ENCODE data around the gene ATP8B1.

The ATP8B1 gene

DNA sequence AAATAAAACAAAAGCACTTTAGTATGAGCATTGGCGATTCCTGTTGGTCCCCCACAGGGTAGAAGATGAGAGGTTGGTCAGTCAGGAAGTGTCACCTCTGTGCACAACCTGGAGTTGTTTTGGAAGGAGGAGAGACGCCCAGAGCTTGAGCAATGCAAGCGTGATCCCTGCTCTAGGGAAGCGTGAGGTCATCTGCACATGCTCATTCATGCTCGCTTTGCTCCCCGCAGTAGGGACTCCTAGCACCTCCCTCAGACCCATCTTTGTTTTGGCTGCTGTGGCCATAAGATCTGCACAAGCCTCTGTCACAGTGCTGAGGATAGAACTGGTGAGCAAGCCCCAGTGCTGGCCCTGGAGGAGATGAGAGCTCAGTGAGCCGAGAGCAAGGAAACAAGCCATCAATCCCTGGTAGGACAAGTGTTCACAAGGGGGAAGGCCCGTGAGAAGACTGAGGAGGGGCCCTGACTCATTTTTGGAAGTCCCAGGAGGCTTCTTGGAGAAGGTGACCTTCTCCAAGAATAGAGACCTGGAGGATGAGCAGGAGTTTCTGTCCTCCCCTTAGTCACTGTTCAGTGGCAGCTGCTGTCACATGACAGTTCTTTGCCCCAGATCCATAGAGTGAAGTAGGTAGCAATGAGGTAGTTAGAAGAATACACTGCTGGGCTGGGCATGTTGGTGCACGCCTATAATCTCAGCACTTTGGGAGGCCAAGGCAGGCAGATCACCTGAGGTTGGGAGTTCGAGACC is 13.3 kb upstream of the ATP8B1 start:
- DNase-seq, result no peak

DNA sequence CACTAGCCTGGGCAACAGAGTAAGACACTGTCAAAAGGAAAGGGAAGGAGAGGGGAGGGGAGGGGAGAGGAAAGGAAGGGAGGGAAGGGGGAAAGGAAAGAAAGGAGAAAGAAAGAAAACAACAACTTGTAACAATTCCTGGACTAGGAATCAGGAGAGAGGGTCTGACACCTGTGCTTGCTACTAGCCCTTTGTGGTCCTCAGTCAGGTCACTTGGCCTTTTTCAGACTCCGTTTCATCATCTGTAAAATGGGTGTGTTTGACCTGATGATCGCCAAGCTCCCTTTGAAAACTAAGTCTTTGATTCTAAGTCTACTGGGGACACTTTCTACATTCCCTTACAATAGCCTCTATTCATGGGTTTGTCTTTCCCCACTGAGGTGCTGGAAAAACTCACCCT is 11.4 kb upstream of the ATP8B1 start:
- DNase-seq, result no peak

DNA sequence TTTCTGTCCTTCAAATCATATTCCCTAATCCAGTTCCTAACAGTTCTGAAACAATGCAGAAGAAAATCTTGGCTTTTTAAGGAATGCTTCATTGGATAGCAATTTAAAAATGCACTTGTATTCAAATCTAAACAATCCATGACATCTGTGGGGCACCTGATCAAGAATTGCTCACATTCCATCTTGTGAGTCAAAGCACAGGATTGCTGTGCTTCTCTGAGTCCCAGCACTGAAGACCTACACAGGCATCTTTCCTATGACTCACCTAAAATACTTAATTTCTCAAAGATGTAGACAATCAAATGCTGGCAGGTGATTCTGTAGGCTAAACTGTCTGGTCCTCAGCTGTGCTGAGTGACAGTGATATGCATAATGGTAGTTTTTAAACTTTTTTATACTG is 10.1 kb upstream of the ATP8B1 start:
- DNase-seq, result no peak

DNA sequence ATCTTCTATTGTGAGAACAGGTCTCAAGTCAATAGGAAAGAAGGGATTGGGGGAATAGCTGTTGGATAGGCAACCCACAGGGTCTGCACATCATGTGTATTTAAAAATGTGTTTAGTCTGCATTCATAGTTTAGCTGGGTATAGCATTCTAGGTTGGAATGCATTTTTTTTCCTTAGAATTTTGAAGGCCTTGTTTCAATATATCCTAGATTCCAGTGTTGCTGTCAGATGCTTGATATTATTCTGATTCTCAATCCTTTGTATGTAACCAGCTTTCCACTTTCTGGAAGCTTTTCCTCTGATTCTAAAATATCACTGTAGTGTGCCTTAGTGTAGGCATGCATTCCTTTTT is 9.0 kb upstream of the ATP8B1 start:
- DNase-seq, result no peak

DNA sequence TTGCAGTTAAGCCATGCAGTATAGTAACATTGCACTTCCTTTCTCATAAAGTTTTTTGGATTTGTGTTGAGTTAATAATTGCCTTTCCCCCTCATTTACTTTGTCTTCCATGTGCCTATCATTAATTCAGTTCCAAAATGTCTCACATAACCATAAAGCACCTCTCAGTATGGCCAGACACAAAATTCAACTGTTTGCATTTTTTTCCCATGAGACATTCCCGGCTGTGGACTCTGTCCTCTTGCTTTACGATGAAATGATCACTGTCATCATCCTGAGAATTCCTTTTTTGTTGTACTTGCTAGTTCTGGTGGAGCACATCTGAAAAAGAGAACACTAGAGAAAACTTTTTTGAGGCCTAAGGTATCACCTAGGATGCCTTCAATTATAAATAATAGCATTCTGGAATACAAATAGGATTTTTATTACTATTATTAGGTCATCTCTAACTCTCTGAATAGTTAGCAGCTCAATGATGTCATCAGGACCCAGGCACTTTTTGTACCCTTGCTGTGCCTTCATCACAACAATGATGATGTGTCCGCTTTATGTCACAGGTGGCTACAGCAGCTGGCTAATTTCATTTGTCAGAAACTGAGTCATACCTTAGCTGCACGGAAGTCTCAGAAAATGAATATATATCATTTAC is 8.5 kb upstream of the ATP8B1 start:
- DNase-seq, result no peak

DNA sequence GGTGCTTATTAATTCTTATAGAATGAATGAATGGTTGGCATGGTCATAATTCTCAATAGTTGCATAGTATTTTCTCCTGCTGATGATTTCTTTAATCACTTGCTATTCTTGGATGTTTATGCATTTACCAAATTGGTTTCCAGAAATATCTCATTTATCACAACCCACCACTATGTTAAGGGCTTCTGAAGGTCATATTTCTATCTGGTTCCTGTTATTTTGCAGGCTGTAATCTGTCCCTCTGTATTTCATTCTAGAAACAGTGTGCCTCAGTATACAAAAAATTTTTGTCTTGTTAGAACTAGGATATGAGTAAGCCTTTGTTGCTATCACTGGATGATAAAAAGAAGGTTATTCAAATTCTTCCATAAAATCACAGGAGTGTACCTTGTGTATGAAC is 6.1 kb upstream of the ATP8B1 start:
- DNase-seq, result no peak

DNA sequence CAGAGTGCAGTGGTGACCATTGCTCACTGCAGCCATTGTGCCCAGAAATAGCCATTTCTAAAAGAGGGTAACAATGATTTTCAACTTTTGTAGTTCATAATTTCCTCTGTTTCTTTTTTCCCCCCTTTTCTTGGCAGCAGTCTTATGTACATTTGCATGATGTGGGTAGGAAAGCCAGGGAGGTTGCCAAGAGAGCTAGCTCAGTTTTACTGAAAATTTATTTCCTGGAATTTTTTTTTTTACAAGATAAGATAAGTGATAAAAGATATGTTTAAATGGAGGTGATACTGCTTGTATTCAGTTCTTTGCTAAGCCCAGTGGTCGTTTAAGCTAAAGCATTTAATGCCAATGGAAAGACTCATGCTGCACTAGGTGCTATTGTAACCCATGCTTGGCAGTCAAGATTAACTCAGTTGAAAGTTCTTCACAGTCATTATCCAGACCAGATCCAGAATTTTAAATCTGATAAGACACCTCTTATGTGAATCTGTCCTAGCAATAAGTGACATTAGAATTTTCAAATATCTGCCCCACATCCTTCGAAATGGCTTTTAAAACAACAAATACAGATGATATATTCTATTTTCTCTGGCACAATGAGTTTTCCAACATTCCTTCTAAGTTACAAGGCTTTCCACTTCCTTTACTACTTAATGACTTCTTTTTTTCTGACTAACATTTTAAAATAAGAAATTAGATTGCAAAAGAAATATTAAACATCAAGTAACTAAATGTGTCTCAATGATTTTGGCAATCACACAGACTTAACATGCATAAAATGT is 4.4 kb upstream of the ATP8B1 start:
- DNase-seq, result no peak

DNA sequence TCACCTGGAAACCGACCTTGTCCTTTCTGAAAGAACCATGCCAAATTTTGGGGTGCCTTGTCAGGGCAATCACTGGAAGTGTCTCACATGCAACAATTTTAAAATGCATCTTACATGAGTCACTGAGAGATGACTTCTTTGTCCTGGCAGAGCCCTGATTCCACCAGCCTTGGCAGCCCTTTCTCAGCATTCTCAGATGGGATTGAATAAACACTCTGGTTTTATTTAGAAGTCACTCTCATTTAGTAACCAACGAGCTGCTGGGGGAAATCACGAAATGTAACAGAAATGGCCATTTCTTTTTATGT is 3.8 kb upstream of the ATP8B1 start:
- DNase-seq, result no peak

DNA sequence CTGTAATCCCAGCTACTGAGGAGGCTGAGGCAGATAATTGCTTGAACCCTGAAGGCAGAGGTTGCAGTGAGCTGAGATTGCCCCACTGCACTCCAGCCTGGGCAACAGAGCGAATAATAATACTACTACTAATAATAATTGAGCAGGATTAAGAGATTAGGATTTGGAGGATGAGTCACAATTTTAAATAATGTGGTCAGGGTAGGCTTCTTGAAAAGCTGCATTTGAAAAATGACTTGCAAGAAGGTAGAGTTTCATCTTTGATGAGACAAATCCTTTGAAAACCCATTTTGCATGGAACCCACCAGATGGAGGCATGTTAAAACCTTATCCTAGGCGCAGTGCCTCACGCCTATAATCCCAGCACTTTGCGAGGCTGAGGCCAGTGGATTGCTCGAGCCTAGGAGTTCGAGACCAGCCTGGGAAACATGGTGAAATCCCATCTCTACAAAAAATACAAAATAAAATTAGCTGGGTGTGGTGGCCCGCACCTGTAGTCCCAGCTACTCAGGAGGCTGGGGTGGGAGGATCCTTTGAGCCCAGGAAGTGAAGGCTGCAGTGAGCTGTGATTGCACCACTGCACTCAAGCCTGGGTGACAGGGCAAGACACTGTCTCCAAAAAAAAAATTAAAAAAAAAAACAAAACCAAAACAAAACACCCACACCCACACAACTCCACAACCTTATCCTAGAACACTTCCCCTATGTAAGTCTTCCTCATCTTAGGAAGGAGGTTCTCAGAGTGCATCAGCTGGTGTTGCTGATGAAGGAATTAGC is 3.3 kb upstream of the ATP8B1 start:
- no peak for DNase-seq

DNA sequence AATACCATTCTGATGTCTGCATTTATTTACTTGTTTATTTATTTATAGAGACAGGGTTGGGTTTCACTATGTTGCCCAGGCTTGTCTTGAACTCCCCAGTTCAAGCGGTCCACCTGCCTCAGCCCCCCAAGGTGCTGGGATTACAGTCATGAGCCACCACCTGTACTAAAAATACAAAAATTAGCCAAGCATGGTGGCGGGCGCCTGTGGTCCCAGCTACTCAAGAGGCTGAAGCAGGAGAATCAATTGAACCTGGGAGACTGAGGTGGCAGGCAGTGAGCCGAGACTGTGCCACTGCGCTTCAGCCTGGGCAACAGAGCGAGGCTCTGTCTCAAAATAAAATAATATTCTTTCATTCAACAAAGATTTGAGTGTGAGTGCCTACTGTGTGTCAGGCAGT is 2.0 kb upstream of the ATP8B1 start:
- no peak for DNase-seq

DNA sequence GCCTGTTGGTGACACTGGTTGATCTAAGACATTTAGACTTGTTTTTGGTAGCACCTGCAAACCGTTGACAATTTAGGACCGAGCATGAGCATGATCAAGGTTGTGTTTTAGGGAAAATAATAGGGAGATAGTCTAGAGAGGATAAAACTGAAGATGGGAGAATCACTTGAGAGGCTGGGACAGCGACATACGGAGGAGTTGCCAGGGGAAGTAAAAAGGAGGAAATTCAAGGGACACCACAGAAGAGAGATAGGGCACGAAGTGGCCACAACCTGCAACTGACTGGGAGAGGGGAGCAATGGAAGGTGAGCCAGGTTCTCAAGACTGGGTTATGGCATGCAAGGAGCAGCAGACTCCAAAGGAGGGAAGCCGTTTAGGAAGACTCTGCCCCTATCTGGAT is 1.4 kb upstream of the ATP8B1 start:
- DNase-seq, result no peak

DNA sequence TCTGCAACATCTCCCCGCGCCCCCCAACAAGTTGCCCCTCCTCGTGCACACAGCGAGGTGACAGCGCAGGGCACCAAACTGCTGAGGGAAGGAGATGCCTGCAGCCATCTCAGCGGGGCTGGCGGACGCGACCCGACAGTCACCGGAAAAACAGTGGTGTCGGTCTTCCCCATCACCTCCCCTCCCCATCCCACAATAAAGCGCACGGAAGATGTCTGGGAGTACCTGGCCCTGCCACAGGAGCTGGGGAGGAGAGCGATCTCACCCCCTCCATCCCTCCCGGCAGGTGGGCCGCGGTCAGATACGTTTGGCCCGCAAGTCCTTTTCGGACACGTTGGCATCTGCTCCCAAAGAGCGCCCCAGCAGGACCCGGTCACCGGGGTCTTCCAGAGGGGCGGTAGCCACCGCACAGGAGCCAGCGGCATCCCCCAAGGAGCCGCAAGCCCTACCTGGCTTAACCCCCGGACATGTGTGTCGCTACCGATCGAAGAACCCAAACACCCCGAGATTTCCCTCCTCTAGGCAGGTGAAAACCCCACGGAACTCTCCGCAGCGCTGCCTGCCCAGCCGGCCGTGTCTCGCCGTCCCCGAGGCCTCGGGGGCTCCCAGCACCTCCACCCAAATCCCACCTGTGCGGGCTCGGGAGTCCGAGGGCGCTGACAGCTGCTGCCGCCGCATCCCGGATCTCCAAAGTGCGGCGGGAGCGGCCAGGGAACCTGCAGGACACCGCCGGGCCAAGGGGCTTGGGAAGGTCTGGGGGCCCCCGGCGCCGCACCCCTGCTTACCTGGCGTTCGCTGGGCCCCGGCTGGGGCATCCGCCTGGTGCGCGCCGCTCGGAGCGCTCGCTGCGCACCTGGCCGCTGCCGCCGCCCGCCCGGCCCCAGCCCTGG is 657 bp downstream of the ATP8B1 start:
- peak; percentile 8 for DNase-seq

DNA sequence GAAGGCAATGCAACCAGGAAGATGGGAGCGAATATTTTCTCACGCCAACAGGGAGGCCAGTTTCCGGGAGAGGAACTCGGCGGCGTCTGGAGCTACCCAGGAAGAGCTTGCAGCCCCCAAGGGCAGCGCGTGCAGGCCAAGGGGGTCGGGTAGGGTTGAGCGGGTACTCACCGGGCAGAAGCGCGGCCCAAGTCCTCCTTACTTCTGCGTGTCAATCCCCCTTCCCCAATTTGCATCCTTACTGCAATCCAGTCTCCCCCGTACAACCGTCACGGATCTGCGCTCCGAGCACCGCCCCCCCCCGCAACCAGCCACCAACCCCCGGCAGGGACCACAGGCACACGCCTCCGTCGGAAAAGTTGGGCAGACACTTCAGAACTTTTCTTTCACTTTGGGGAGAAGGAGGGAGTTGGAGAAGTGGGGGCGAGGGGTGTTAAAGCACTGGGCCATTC is 1.3 kb downstream of the ATP8B1 start:
- DNase-seq, result no peak

DNA sequence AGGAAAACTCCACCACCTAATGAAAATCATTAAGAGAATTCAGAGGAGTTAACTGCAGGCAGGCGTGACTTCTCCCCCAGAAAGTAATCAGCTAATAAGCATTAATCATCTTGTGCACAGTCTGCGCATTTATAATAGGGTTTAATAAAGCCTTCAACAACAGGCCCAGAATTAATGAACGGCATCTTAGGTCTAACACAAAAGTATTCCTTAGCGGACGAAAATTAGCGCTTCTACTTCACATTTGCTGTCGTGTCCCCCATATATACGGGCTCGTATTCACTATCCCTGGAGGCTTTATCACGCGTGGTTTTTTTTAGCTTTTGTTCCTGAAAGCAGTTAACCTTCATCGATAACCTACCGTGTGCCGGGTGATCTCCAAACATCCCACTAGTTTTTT is 1.8 kb downstream of the ATP8B1 start:
- no peak for DNase-seq

DNA sequence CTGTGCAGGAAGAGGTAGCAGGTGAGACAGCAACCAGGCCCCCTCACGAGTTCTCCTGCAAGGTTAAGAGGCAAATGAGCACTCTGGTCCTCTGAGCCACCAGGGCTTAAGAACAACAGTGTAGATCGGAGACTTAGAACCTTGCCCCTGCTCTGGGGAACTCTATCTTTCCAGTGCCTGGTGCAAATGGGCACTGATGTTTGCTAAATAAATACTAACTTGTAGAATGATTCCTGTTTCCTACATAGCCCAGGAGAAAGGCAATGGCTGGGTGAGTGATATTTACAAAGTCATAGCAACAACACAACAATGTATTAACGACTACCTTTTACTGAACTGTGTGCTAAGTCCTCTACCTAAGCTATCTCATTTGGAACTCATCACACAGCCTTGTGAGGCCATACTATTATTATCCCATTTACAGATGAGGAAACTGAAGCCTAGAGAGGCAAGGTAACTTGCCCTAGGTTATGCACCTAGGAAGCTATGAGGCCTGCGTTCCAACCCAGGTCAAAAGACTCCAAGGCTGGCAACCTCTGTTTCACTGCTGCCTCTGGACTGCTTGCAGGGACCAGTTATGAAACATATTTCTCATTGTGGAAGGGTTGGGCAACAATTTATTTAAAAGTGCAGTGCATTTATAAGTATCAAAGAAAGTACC is 4.3 kb downstream of the ATP8B1 start:
- DNase-seq, result no peak

DNA sequence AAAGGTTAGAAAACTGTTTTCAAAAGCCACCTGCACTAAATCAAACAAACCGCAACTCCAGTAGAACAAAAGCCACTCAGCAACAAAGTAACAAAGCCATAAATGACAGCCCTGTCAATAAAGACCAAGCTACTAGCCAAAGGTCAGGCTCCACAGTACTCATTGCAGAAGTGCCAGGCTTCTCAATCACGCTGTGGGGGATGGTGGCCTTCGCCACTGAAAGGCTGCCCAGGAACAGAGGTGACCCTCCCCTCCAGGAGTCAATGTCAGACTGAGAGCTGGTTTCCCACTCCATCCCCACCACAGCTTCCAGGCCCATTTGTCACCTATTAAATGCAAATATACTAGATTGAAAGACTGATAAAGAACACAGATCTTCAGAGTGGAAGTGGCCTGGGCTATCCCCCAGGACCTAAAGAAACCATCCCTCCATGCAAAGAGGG is 5.9 kb downstream of the ATP8B1 start:
- DNase-seq, result no peak

DNA sequence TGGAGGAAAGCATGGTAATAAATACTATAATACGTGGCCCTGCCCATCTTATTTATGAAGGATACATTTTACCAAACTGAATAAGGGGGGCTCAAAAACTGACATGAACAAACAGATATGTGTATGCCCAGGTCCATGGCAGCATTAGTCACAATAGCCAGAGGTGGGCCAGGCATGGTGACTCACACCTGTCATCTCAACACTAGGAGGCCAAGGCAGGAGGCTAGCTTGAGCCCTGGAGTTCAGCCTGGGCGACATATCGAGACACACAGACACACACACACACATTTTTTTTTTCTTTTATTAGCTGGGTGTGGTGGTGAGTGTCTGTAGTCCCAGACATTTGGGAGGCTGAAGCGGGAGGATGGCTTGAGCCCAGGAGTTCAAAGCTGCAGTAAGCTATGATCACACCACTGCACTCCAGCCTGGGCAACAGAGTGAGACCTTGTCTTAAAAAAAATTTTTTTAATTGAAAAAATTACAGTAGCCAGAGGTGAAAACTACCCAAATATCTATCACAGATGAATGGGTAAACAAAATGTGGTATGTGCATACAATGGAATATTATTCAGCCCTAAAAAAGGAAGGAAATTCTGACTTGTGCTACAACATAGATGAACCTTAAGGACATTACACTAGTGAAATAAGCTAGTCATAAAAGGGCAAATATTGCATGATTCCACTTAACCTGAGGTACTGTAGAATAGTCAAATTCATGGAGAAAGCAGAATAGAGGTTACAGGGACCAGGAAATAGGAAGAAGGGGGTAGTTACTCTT is 8.0 kb downstream of the ATP8B1 start:
- DNase-seq, result no peak

DNA sequence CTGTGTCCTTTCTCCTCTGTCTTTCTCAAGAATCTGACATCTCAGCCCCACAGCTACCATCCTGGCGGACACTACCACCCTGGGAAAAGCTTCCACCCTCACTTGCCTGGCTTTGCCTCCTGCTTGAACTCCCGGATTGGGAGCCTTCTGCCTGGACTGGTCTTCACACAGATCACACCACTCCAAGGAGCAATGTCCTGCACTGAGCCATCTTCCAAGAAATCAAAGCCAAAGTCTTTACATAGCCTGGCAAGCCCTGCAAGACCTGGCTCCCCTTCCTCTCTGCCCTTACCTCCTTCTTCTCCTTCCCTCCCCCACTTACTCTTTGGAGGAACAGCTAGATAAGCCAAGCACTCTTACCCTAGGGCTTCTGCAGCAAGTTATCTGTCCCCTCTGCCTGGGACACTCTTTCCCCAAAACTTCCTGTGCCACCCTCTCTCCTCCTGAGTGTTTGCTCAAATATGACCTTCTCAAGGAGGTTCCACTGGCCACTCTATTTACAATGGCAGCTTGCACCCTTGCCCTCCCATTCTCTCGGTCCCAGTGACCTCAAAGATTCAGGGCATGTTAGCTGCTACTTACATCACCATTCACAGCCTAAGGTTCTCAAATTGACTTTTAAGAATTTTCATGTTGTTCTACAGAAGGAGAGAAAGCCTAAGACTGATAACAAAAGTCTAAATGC is 9.7 kb downstream of the ATP8B1 start:
- DNase-seq, result no peak

DNA sequence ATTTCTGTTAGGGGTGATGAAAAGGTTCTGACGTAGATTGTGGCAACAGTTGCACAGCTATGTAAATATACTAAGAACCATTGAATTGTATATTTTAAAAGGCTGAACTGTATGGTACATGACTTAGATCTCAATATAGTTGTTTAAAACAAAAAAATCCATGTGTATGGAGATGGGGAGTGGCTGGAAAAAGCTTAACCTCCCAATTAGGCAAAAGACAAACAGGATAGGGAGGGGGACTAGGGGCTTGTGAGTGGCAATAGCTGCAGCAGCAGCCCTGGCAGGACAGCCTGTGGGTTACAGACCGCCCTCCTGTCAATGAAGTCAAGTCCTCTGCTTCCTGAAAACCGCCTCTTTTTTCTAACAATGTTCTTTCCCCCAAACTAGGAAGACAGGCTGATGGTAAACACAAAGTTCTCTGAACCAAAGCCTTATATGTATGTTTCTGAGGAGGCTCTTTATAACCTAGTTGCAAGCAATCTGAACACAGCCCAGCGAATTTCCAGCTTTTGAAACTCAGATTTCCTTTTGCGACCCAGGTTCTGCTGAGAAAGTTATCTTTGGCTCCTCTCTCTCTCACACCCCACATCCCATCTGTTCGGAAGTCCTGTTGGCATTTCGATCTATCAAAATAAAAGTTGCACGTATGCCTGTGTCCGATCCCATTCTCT is 10.3 kb downstream of the ATP8B1 start:
- DNase-seq, result no peak

DNA sequence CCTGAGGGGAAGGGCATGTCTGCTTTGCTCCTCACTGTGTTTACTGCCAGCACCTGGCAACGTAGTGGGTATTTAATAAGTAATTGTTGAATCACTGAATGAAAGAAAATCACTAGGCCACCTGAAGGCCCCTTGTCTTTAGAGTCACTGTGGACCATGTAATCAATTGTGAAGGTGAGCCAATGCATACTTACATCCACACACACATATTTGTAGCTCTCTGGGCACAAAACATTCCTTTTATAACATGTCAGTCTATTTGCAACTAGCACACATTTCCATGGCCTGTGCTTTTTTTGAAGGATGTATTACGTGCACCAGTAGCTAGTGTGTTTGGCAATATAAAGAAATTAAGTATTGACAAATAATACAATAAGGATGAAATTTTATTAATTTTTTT is 11.2 kb downstream of the ATP8B1 start:
- no peak for DNase-seq
